Tongue (tissue), 2 donors: ENCODE measurements around the gene PSMC6. TPM values are rescaled to one million over a fixed set of nuclear protein-coding genes. Genes with fewer than 3 reads are reported as not detected.
"Not testable (repeated sequence)": the region's sequence is repeated elsewhere in the genome, so short reads cannot be mapped to it uniquely, and the experiment has no call there.

Source experiments
- DNase-seq: peaks from one replicate; pipeline ENCODE4 v3.0.0-alpha.2; 2015
- total RNA-seq: library from RNA; depleted of rRNA; stranded (reverse); fragments of >200 nt; gene quantifications from one replicate; pipeline ENCODE4 v1.2.3, GENCODE V29; 2014

PSMC6 gene
- total RNA-seq, 1 donor from 2014 or later, result 107 TPM

GRCh38 chr14:52723514-52724359 lies 16.7 kb downstream of the PSMC6 start:
- DNase-seq, result no peak

GRCh38 chr14:52724360-52724644 lies 17.3 kb downstream of the PSMC6 start:
- no peak for DNase-seq

GRCh38 chr14:52727509-52727908 lies 20.5 kb downstream of the PSMC6 start:
- DNase-seq, result not testable (repeated sequence)

GRCh38 chr14:52729035-52729434 lies 22.0 kb downstream of the PSMC6 start:
- DNase-seq, result not testable (repeated sequence)

GRCh38 chr14:52729585-52729924 lies 22.6 kb downstream of the PSMC6 start:
- no peak for DNase-seq

GRCh38 chr14:52729925-52730708 lies 23.1 kb downstream of the PSMC6 start, which contains the start of gene STYX:
TSS of gene STYX (plus strand) at chr14:52730166. CDS start at chr14:52730475, 309 bp downstream.
- peak; percentile 99 for DNase-seq

GRCh38 chr14:52730709-52731111 lies 23.7 kb downstream of the PSMC6 start:
- no peak for DNase-seq

- DNase-seq, result no peak
Observed at GRCh38 chr14:52733824-52734223, 26.8 kb downstream of the PSMC6 start.

- DNase-seq, result no peak
Observed at GRCh38 chr14:52735921-52736489, 29.0 kb downstream of the PSMC6 start.

- DNase-seq, result no peak
Observed at GRCh38 chr14:52738409-52738808, 31.4 kb downstream of the PSMC6 start.

GRCh38 chr14:52740751-52741150 lies 33.8 kb downstream of the PSMC6 start:
- no peak for DNase-seq

- DNase-seq, result no peak
Observed at GRCh38 chr14:52741865-52742264, 34.9 kb downstream of the PSMC6 start.

- no peak for DNase-seq
Observed at GRCh38 chr14:52748647-52749292, 41.8 kb downstream of the PSMC6 start.

- no peak for DNase-seq
Observed at GRCh38 chr14:52755607-52756316, 48.8 kb downstream of the PSMC6 start.

- no peak for DNase-seq
Observed at GRCh38 chr14:52759145-52759544, 52.1 kb downstream of the PSMC6 start.

GRCh38 chr14:52762923-52763322 lies 55.9 kb downstream of the PSMC6 start:
- not testable (repeated sequence) for DNase-seq

GRCh38 chr14:52767058-52767833 lies 60.2 kb downstream of the PSMC6 start:
- DNase-seq, result no peak

GRCh38 chr14:52769887-52770286 lies 62.9 kb downstream of the PSMC6 start:
- no peak for DNase-seq

- DNase-seq, result no peak
Observed at GRCh38 chr14:52776816-52777215, 69.8 kb downstream of the PSMC6 start.
